Activated CD4-positive, alpha-beta T cell treated with anti-CD3 and anti-CD28 coated beads, Interleukin-2, amount 10 ng/mL, durations not matched to agents 24 days and 14 days (primary cell): ENCODE measurements around the gene NISCH. TPM values are rescaled to one million over a fixed set of nuclear protein-coding genes. Genes with fewer than 3 reads are reported as not detected.

ENCODE experiments used
- DNase-seq: peaks from one replicate; pipeline ENCODE4 v3.0.0; 2022
- H3K27ac Mint-ChIP-seq: one replicate; pipeline ENCODE4 v1.8.0; 2022; ENCODE audit warnings: mild to moderate bottlenecking, mixed read lengths
- H3K27me3 Mint-ChIP-seq: one replicate; pipeline ENCODE4 v1.8.0; 2022; ENCODE audit warnings: mixed read lengths
- H3K36me3 Mint-ChIP-seq: one replicate; pipeline ENCODE4 v1.8.0; 2022; ENCODE audit warnings: low read depth, mild to moderate bottlenecking, mixed read lengths
- H3K4me1 Mint-ChIP-seq: one replicate; pipeline ENCODE4 v1.8.0; 2021; ENCODE audit warnings: mixed read lengths
- H3K4me3 Mint-ChIP-seq: one replicate; pipeline ENCODE4 v1.8.0; 2022; ENCODE audit warnings: mild to moderate bottlenecking, moderate library complexity, mixed read lengths
- H3K9me3 Mint-ChIP-seq: one replicate; pipeline ENCODE4 v1.8.0; 2021; ENCODE audit warnings: mixed read lengths
- intact Hi-C: fragments of 100-400 bp; cut with micrococcal nuclease; formaldehyde crosslinking; loops from one replicate; pipeline ENCODE4 v1.15.1; 2023
- total RNA-seq: library from RNA; stranded (reverse); gene quantifications from 2 replicates; pipeline ENCODE4 v1.2.3, GENCODE V29; 2022

Gene NISCH
- total RNA-seq, 1 donor from 2014 or later, result 72.6 TPM

- no peak for DNase-seq
- peaks cover 7% of the 10 kb centered on the region for H3K9me3 Mint-ChIP-seq
- H3K27ac Mint-ChIP-seq, result peak overlapping the region; percentile 100
- H3K4me3 Mint-ChIP-seq, result peak overlapping the region; percentile 98
- peaks cover 21% of the 10 kb centered on the region for H3K36me3 Mint-ChIP-seq
- H3K4me1 Mint-ChIP-seq, result peaks cover 30% of the 10 kb centered on the region
- H3K27me3 Mint-ChIP-seq, result no peaks in the 10 kb centered on the region
- intact Hi-C loops, result loop anchor here (1.0 to 10.0 kb wide), 4 partner anchors 79 to 359 kb away; partner anchors contain the start of genes ALAS1, PBRM1 and STIMATE
Measured at GRCh38 chr3:52535411-52536111, 80.2 kb downstream of the NISCH start.

GRCh38 chr3:52536112-52536368, 80.6 kb downstream of the NISCH start:
- intact Hi-C loops, result loop anchor here (1.0 to 10.0 kb wide), 4 partner anchors 79 to 359 kb away; partner anchors contain the start of genes ALAS1, PBRM1 and STIMATE
- H3K4me3 Mint-ChIP-seq, result peak overlapping the region; percentile 98
- peak overlapping the region; percentile 100 for H3K27ac Mint-ChIP-seq
- peaks cover 24% of the 10 kb centered on the region for H3K36me3 Mint-ChIP-seq
- H3K9me3 Mint-ChIP-seq, result peaks cover 7% of the 10 kb centered on the region
- DNase-seq, result no peak
- peaks cover 31% of the 10 kb centered on the region for H3K4me1 Mint-ChIP-seq
- no peaks in the 10 kb centered on the region for H3K27me3 Mint-ChIP-seq

GRCh38 chr3:52536369-52537164, 81.2 kb downstream of the NISCH start, which contains the start of gene UQCC5:
Gene UQCC5, plus strand, starts transcription at chr3:52536605. Its CDS starts 151 bp downstream, at chr3:52536756.
- Mint-ChIP-seq H3K4me3 (peak within 1 kb of the TSS; percentile 98), H3K9me3 (peaks cover 7% of the 10 kb centered on the region), H3K27ac (peak within 1 kb of the TSS; percentile 100), H3K36me3 (peaks cover 27% of the 10 kb centered on the region), H3K27me3 (no peaks in the 10 kb centered on the region), H3K4me1 (peaks cover 33% of the 10 kb centered on the region)
- intact Hi-C loops, result loop anchor here (1.0 to 10.0 kb wide), 4 partner anchors 80 to 358 kb away; partner anchors contain the start of genes ALAS1, PBRM1 and STIMATE
- DNase-seq, result peak; percentile 99

- Mint-ChIP-seq H3K27me3 (no peaks in the 10 kb centered on the region), H3K36me3 (peaks cover 30% of the 10 kb centered on the region), H3K9me3 (peaks cover 7% of the 10 kb centered on the region), H3K4me3 (peak overlapping the region; percentile 98), H3K27ac (peak overlapping the region; percentile 100), H3K4me1 (peaks cover 31% of the 10 kb centered on the region)
- no peak for DNase-seq
- intact Hi-C loops, result loop anchor here (2.0 to 10.0 kb wide), 3 partner anchors 80 to 358 kb away; partner anchors contain the start of genes ALAS1 and STIMATE
Measured at GRCh38 chr3:52537165-52537620, 81.8 kb downstream of the NISCH start.

- H3K9me3 Mint-ChIP-seq, result peaks cover 7% of the 10 kb centered on the region
- H3K4me1 Mint-ChIP-seq, result peaks cover 27% of the 10 kb centered on the region
- H3K36me3 Mint-ChIP-seq, result peaks cover 30% of the 10 kb centered on the region
- no peaks in the 10 kb centered on the region for H3K27me3 Mint-ChIP-seq
- peak overlapping the region; percentile 100 for H3K27ac Mint-ChIP-seq
- no peak for DNase-seq
- H3K4me3 Mint-ChIP-seq, result peak overlapping the region; percentile 98
- intact Hi-C loops, result loop anchor here (2.0 to 10.0 kb wide), 3 partner anchors 81 to 357 kb away; partner anchors contain the start of genes ALAS1 and STIMATE
Measured at GRCh38 chr3:52537726-52538421, 82.5 kb downstream of the NISCH start.

- Mint-ChIP-seq H3K27me3 (no peaks in the 10 kb centered on the region), H3K9me3 (peaks cover 7% of the 10 kb centered on the region), H3K27ac (peak overlapping the region; percentile 45), H3K4me1 (peaks cover 27% of the 10 kb centered on the region), H3K4me3 (peak overlapping the region; percentile 98), H3K36me3 (peaks cover 34% of the 10 kb centered on the region)
- intact Hi-C loops, result loop anchor here (10.0 kb wide), 2 partner anchors 344 to 356 kb away; partner anchors contain the start of genes ALAS1 and STIMATE
- DNase-seq, result peak; percentile 57
Measured at GRCh38 chr3:52539010-52539653, 83.7 kb downstream of the NISCH start.

GRCh38 chr3:52541050-52541449, 85.6 kb downstream of the NISCH start:
- Mint-ChIP-seq H3K4me1 (peaks cover 26% of the 10 kb centered on the region), H3K4me3 (no peak overlapping the region), H3K36me3 (peaks cover 45% of the 10 kb centered on the region), H3K27me3 (no peaks in the 10 kb centered on the region), H3K27ac (peak overlapping the region; percentile 6), H3K9me3 (peaks cover 7% of the 10 kb centered on the region)
- intact Hi-C loops, result no loop called here
- no peak for DNase-seq

Other genes starting within 250 kb of the NISCH start
- 0.17 and 0.42 TPM in 2 replicates for gene TLR9, start 230.0 kb upstream of the NISCH start, total RNA-seq
- gene TWF2, start 216.4 kb upstream of the NISCH start, total RNA-seq, result 80.3 and 87.0 TPM in 2 replicates
- gene PPM1M, start 209.8 kb upstream of the NISCH start, total RNA-seq, result 48.3 and 49.2 TPM in 2 replicates
- 104 and 106 TPM in 2 replicates for gene WDR82, start 177.0 kb upstream of the NISCH start, total RNA-seq
- 16.3 and 17.4 TPM in 2 replicates for gene GLYCTK, start 167.8 kb upstream of the NISCH start, total RNA-seq
- 9.9 and 10.6 TPM in 2 replicates for gene DNAH1, start 139.3 kb upstream of the NISCH start, total RNA-seq
- 101 and 102 TPM in 2 replicates for gene BAP1, start 45.6 kb upstream of the NISCH start, total RNA-seq
- gene PHF7, start 44.9 kb upstream of the NISCH start, total RNA-seq, result 10.6 and 10.8 TPM in 2 replicates
- gene SEMA3G, start 10.5 kb upstream of the NISCH start, total RNA-seq, result 0.05 and 0.21 TPM in 2 replicates
- gene TNNC1, start 1.6 kb upstream of the NISCH start, total RNA-seq, result 1.2 and 1.5 TPM in 2 replicates
- 0.07 TPM in 1 of 2 replicates, not detected in the other for gene STAB1, start 39.7 kb downstream of the NISCH start, total RNA-seq
- gene NT5DC2, start 78.3 kb downstream of the NISCH start, total RNA-seq, result 75.6 and 76.9 TPM in 2 replicates
- 13.8 TPM in 2 replicates for gene UQCC5, start 81.0 kb downstream of the NISCH start, total RNA-seq
- gene PBRM1, start 230.3 kb downstream of the NISCH start, total RNA-seq, result 65.7 and 67.8 TPM in 2 replicates
- 254 and 267 TPM in 2 replicates for gene GNL3, start 230.4 kb downstream of the NISCH start, total RNA-seq